Suprapubic skin (tissue), 4 donors: ENCODE results near the gene MIER1.

Experiments
- CTCF ChIP-seq, 2 donors: fragments of 200-600 bp in 1 of 2; fragments of 450-650 bp in 1 of 2; sonication (generic) in 1 of 2; IDR thresholded peaks; one replicate each; pipeline ENCODE4 v1.5.1; 2016 to 2019; ENCODE audit warnings: antibody characterized with exemption in 2 of 2, mild to moderate bottlenecking in 1 of 2, moderate library complexity in 1 of 2
- POLR2A ChIP-seq, 2 donors: fragments of 450-650 bp; IDR thresholded peaks; one replicate each; pipeline ENCODE4 v1.6.1; 2017; ENCODE audit warnings: antibody characterized with exemption in 2 of 2, mild to moderate bottlenecking in 2 of 2, moderate library complexity in 2 of 2
- POLR2AphosphoS5 ChIP-seq, 3 donors: sonication (generic); formaldehyde crosslinking; IDR thresholded peaks; one replicate each; pipeline ENCODE4 v1.6.1; 2017; ENCODE audit warnings: antibody characterized with exemption in 3 of 3

DNA sequence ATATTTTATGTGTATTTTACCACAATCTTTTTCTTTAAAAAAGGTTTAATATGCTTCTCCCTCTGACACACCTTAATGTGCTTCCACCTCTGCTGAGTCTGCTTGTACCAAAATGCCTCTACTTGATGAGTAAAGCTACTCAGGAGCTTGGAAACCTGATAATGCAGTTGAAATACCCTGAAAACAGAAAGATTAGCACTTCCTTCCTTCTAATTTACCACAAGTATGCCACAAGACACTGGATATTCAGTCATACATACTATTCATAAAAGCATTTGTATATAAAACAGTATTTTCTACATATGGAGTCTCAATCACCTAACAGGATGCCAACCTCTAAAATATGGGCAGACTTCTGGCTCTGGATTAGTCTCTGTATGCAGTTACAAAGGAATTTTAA is 74.2 kb downstream of the MIER1 start:
- TF ChIP-seq CTCF (IDR thresholded peaks at IDR 0.05) = no peak
- no peak for TF ChIP-seq POLR2AphosphoS5 (IDR thresholded peaks at IDR 0.05)
- no peak for TF ChIP-seq POLR2A (IDR thresholded peaks at IDR 0.05)
